GM21786 (cell line): Measurements from ENCODE around the gene HCN4.

Source experiments
- ATAC-seq: cut with Tn5 transposase; IDR thresholded peaks from one replicate; pipeline ENCODE4 v1.9.1; 2021; ENCODE audit not compliant: unreplicated experiment

Gene HCN4

DNA sequence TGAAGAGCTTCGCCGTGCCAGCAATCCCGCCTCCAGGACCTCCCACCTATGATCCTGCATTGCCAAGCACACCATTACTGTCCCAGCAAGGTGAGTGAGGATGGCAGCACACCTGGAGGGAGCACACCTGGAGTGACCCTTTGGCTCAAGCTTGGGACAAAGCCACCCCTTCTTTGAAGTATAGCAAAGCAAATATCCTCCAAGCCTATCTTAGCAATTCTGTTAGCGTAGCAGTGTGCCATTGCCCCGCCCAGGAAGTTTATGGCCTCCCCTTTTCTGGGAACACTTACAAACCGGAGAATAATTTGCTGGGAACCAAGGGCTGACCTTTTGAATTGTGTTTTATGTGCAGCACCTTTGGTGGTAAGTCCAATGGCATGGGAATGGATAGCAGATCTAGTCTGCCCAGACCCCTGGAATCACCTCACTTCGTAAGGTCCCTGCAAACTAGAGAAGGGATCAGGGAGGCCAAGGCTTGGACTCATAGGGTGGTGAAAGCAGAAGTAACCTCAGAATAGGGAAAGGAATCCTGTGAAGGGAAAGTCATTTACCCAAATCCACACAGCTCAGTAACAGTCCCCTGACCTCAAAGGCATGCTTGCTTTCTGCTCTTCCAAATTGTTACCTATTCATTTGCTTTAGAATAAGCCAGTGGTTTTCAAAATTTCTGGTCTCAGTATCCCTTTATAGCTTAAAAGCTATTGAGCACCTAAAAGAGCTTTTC, 70.1 kb downstream of the HCN4 start:
- ATAC-seq: no peak

DNA sequence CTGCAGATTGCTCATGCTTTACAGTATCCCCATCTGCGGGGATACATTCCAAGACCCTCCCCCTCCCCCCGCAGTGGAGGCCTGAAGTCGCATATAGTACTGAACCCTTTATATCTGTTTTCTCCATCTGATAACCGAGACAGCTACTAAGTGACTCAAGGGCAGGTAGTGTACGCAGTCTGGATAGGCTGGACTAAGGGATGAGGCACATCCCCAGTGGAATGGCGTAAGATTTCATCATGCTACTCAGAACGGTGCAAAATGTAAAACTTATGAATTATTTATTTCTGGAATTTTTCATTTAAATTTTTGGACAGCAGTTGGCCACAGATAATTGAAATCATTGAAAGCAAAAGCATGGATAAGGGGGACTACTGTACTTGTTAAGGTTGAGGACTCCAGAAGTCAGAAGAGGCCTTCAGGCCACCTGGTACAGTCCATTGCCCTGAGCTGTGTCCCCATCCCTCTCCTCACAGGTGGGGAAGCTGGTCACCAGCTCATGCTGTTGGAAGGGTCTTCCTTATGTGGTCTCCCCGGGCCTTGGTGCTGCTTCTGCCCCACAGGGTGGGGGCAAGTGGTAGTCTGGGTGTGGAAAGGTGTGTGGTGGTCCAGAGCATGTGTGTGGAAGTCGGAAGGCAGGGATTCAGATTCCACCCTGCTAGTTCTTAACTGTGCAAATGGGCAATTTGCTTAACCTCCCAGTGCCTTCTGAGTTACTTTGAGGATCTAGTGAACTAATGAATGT, 72.0 kb downstream of the HCN4 start:
- no peak for ATAC-seq

GRCh38 chr15:73295630-73296286, 73.0 kb downstream of the HCN4 start:
- ATAC-seq: no peak

- no peak for ATAC-seq
Observed at GRCh38 chr15:73293773-73294172, 75.0 kb downstream of the HCN4 start.

DNA sequence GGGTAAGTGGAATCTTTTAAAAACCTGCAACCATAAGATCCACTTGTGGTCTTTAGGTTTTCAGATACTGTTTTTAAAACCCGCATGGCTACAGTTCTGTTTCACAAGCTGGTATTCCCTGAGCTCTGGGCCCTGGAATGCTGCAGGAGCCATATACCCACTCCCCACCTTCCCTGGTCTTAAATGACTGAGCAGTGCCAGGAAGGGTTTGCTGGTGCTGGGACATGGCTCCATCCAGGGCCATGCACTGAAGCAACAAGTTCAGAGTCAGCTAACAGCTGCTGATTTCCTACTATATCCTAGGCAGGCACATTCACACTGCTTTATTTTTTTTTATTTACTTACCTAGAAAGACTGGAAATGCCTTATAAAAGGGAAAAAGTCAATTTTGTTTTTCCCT, 77.3 kb downstream of the HCN4 start:
- ATAC-seq: no peak

- no peak for ATAC-seq
Observed at GRCh38 chr15:73287019-73287418, 81.7 kb downstream of the HCN4 start.

- no peak for ATAC-seq
Observed at GRCh38 chr15:73286311-73286710, 82.4 kb downstream of the HCN4 start.

DNA sequence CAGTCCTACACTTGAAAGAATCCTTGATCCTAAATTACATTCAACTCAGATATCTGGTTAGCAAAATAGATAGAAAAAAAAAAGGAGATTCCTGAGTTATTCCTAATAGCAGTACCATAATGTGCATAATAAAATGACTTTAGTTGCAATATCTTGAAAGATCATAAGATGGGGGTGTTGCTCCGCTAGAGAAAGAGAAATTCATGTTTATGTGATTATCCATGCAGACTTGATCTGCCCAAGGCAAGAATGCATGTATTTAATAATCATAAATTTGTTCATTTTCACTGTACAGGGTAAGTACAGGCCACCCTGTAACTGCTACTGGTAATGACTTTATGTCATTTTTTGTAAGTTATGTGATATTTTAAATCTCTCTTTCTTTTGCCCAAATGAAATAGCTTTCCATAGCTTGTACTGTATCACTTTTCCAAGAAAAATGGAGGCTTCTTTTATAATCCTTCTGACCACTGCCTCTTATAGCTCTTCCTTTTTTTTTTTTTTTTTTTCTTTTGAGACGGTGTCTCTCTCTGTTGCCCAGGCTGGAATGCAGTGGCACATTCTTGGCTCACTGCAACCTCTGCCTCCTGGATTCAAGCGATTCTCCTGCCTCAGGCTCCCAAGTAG, 84.6 kb downstream of the HCN4 start:
- no peak for ATAC-seq

GRCh38 chr15:73283366-73283962, 85.3 kb downstream of the HCN4 start:
- ATAC-seq: no peak

GRCh38 chr15:73282567-73283365, 86.0 kb downstream of the HCN4 start:
- ATAC-seq: no peak

GRCh38 chr15:73275862-73276261, 92.9 kb downstream of the HCN4 start:
- ATAC-seq: no peak

DNA sequence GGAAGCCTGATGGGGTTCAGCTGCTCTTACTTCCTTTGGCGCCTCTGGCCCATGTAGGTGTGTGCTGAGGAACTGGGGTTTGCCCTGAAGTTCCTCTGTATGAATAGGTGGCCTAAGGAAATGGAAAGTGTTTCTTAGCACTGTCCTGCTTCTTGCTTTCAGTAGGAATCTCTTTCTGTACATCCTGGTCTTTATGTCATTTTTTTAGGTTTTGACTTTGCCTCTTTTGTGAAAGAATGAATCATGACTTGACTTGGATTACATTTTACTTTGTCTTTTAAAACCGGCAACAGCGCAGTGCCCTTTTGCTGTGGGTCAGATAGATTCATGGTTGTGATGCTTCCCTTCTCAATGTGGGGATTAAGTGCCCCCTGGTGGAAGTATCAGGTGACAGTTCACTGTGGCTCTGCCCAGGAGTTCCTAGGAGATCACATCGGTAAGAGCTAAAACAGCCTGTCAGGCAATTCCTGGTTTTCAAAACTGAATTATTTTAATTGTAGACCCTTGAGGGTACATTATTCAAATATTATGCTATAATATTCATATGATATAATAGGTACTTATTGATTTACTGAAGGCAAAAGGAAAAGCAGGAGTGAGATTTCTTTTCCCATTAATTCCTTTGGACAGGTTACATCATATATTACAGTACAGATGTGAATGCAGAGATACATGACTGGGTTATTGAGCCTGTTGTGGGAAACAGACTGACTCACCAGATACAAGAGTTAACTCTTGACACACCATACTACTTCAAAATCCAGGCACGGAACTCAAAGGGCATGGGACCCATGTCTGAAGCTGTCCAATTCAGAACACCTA, 95.4 kb downstream of the HCN4 start:
- no peak for ATAC-seq

DNA sequence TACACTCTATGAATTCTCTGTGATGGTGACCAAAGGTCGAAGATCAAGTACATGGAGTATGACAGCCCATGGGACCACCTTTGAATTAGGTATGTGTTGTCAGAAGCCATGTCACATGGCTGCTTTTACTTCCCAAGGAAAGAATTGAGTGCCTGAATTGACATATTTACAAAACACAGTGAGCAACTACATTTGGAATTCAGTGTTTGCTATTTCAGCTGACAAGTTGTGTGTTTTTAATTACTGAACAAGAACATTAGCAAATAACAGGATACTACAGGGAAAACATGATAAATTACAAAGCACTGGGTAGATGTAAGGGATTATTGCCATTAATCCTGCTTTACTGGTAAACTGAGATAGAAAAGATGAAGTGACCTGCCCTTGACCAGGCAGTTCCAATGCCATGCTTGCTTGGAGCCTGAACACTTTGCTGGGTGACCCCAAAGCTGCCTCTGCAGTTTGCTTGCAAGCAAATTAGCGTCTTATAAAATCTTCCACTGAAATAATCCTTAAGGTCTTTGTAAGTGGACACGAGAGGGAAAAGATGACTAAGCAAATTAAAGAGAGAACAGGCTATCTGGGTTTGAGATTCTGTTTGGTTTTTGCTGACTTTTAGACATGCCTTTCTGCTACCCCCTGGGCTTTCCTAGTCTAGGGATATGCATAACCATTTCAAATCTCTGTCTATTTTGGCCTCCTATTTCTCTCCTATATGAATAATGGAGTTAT, 98.2 kb downstream of the HCN4 start:
- ATAC-seq: no peak
